RWPE2 (cell line): ENCODE measurements around the gene MAN1C1.

ENCODE experiments used
- ATAC-seq: fragments of 200-7000 bp; cut with Tn5 transposase; 3 replicates; pipeline ENCODE4 v1.9.1; 2021; ENCODE audit warnings: low read depth
- DNase-seq: peaks from one replicate; pipeline ENCODE4 v3.0.0-alpha.2; 2020; ENCODE audit warnings: low spot score
- H3K27ac ChIP-seq: fragments of 450-650 bp; 2 replicates; pipeline ENCODE4 v1.5.1; 2017; ENCODE audit warnings: mild to moderate bottlenecking; ENCODE audit not compliant: poor library complexity, severe bottlenecking
- H3K27me3 ChIP-seq: fragments of 250-450 bp; sonication (Bioruptor Pico); 2 replicates; pipeline ENCODE4 v1.5.1; 2021; ENCODE audit warnings: mild to moderate bottlenecking, moderate library complexity; ENCODE audit not compliant: insufficient read depth, poor library complexity, severe bottlenecking
- H3K36me3 ChIP-seq: fragments of 250-450 bp; sonication (Bioruptor Pico); 2 replicates; pipeline ENCODE4 v1.5.1; 2020; ENCODE audit warnings: low read depth, mild to moderate bottlenecking, moderate library complexity
- H3K4me1 ChIP-seq: fragments of 250-450 bp; sonication (Bioruptor Pico); 2 replicates; pipeline ENCODE4 v1.5.1; 2021; ENCODE audit warnings: mild to moderate bottlenecking, moderate library complexity; ENCODE audit not compliant: insufficient read depth, poor library complexity, severe bottlenecking
- H3K4me3 ChIP-seq: fragments of 250-450 bp; sonication (Bioruptor Pico); 2 replicates; pipeline ENCODE4 v1.5.1; 2021; ENCODE audit warnings: mild to moderate bottlenecking, moderate library complexity; ENCODE audit not compliant: severe bottlenecking
- H3K9me3 ChIP-seq: fragments of 250-450 bp; sonication (Bioruptor Pico); 2 replicates; pipeline ENCODE4 v1.5.1; 2021; ENCODE audit warnings: mild to moderate bottlenecking, moderate library complexity; ENCODE audit not compliant: severe bottlenecking
- CTCF ChIP-seq: fragments of 450-650 bp; IDR thresholded peaks from one replicate; pipeline ENCODE4 v1.5.1; 2017; ENCODE audit warnings: mild to moderate bottlenecking, moderate library complexity; ENCODE audit not compliant: poor library complexity, severe bottlenecking

The MAN1C1 gene

GRCh38 chr1:25780318-25781129, 163.9 kb downstream of the MAN1C1 start:
- H3K36me3 ChIP-seq = no peaks in the 10 kb centered on the region
- no peaks in the 10 kb centered on the region for H3K9me3 ChIP-seq
- H3K4me3 ChIP-seq = no peak overlapping the region
- TF ChIP-seq CTCF = no peak
- ATAC-seq (peak; percentile 72), DNase-seq (no peak)
- no peaks in the 10 kb centered on the region for H3K4me1 ChIP-seq
- H3K27me3 ChIP-seq = no peaks in the 10 kb centered on the region
- H3K27ac ChIP-seq = no peak overlapping the region

- Histone ChIP-seq H3K4me1 (no peaks in the 10 kb centered on the region), H3K9me3 (no peaks in the 10 kb centered on the region), H3K27me3 (no peaks in the 10 kb centered on the region), H3K36me3 (no peaks in the 10 kb centered on the region), H3K4me3 (no peak overlapping the region), H3K27ac (no peak overlapping the region)
- no peak for ATAC-seq
- no peak for DNase-seq
- no peak for TF ChIP-seq CTCF
Measured at GRCh38 chr1:25781130-25781433, 164.5 kb downstream of the MAN1C1 start.

GRCh38 chr1:25782608-25783201, 166.1 kb downstream of the MAN1C1 start:
- Histone ChIP-seq H3K27me3 (no peaks in the 10 kb centered on the region), H3K9me3 (no peaks in the 10 kb centered on the region), H3K36me3 (no peaks in the 10 kb centered on the region), H3K4me1 (no peaks in the 10 kb centered on the region), H3K27ac (no peak overlapping the region), H3K4me3 (no peak overlapping the region)
- no peak for ATAC-seq
- no peak for TF ChIP-seq CTCF
- DNase-seq = no peak

- no peaks in the 10 kb centered on the region for H3K4me1 ChIP-seq
- DNase-seq (no peak), ATAC-seq (no peak)
- H3K4me3 ChIP-seq = no peak overlapping the region
- H3K36me3 ChIP-seq = no peaks in the 10 kb centered on the region
- H3K27ac ChIP-seq = no peak overlapping the region
- no peaks in the 10 kb centered on the region for H3K27me3 ChIP-seq
- H3K9me3 ChIP-seq = no peaks in the 10 kb centered on the region
- no peak for TF ChIP-seq CTCF
Measured at GRCh38 chr1:25784575-25785051, 168.0 kb downstream of the MAN1C1 start.

- Histone ChIP-seq H3K4me3 (no peak overlapping the region), H3K36me3 (no peaks in the 10 kb centered on the region), H3K27me3 (no peaks in the 10 kb centered on the region), H3K4me1 (no peaks in the 10 kb centered on the region), H3K27ac (no peak overlapping the region), H3K9me3 (no peaks in the 10 kb centered on the region)
- no peak for TF ChIP-seq CTCF
- DNase-seq (no peak), ATAC-seq (no peak)
Measured at GRCh38 chr1:25785333-25786067, 168.9 kb downstream of the MAN1C1 start.
